TTC549 (cell line): ENCODE measurements around the gene CYRIA.

Experiments used
- FAIRE-seq: peaks from 2 replicates; lab custom pipeline; 2012; peaks lifted over from hg19 to GRCh38; lab: Jason Lieb, UNC

Gene CYRIA

DNA sequence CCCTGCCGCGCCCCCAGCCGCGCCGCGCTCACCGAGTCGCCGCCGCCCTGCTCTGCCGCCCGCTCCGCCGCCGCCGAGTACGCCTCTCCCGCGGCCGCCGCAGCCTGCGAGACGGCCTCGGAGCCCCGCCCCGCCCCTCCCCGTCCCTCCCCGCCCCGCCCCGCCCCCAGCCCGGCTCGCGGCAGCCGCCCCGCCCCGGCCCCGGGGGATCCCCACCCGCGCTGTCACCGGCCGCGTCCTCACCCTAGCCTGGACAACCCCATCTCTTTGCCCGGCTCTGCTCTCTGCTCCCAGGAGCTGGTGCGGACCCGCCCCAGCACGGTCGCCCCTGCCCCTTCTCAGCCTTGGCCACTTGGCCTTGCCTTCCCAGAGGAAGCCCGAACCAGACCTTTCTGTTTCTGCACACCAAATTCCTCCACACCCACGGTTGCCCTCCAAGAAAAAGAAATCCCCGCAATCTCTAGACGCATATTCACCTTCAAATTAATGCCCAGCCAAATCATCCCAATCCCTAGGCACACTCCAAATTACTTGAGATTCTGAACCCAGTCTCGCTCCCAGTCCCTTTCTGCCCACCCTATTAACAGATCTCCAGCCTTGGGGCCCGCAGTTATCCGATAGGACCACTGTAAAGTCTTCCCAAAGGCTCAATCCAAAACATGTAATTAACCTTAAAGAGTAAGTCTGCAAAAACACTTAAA is at the start of gene CYRIA:
Gene CYRIA, minus strand, starts transcription at position 87 of the 701 bp plus-strand sequence. CDS start 77,715 bp downstream, outside the sequence.
- no peak for FAIRE-seq

- no peak for FAIRE-seq
Measured at GRCh38 chr2:16713011-16713423, 47.4 kb upstream of the CYRIA start.

GRCh38 chr2:16709769-16710168 is 44.1 kb upstream of the CYRIA start:
- no peak for FAIRE-seq

- FAIRE-seq, result no peak
Measured at GRCh38 chr2:16708173-16708572, 42.5 kb upstream of the CYRIA start.

- FAIRE-seq, result no peak
Measured at GRCh38 chr2:16707014-16707623, 41.5 kb upstream of the CYRIA start.

DNA sequence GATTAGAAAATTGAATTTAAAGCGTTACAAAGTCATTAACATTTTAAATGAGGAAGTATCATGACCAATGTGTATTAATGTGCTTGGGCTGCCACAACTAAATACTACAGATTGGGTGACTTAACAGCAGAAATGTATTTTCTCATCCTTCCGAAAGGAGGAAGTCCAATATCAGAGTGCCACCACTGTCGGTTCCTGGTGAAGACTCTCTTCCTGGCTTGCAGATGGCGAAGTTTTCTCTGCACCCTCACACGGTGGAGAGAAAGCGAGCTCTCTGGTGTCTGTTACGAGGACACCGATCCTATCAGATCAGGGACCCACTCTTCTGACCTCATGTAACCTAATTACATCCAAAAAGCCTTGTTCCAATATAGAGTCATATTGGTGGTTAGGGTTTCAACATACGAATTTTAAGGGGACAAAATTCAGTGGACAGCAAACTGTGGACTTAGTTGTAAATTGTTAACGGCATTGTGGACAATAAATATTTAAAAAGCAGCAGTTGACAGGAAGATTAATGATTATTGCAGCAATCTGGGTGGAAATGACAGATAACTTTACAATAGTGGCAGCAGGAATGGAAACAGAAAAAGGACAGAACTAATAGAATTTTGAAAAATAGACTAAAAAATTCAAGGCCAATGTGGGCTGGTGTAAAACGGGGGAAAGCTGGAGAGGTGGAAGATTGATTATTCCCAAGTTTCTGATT is 35.1 kb upstream of the CYRIA start:
- no peak for FAIRE-seq

- FAIRE-seq, result no peak
Measured at GRCh38 chr2:16693854-16694253, 28.2 kb upstream of the CYRIA start.

- FAIRE-seq, result no peak
Measured at GRCh38 chr2:16691261-16691660, 25.6 kb upstream of the CYRIA start.

GRCh38 chr2:16687955-16688354 is 22.3 kb upstream of the CYRIA start:
- no peak for FAIRE-seq

GRCh38 chr2:16687222-16687621 is 21.6 kb upstream of the CYRIA start:
- no peak for FAIRE-seq

- FAIRE-seq, result no peak
Measured at GRCh38 chr2:16686641-16687040, 21.0 kb upstream of the CYRIA start.

DNA sequence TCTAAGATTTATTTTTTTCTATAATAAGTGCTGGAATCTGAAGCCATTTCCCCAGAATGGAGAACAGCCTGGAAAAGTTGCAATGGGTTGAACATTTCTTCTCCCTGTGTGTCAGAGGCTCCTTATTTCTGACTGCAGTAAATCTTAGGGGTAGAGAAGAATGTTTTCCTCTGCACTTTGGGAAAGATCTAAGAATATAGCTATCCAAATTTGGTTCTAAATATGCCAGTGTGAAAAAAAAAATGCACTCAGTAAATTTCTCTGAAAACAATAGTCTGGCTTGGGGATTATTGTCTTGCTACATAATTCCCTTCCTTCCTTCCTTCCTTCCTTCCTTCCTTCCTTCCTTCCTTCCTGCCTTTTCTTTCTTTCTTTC is 19.7 kb upstream of the CYRIA start:
- FAIRE-seq, result no peak

DNA sequence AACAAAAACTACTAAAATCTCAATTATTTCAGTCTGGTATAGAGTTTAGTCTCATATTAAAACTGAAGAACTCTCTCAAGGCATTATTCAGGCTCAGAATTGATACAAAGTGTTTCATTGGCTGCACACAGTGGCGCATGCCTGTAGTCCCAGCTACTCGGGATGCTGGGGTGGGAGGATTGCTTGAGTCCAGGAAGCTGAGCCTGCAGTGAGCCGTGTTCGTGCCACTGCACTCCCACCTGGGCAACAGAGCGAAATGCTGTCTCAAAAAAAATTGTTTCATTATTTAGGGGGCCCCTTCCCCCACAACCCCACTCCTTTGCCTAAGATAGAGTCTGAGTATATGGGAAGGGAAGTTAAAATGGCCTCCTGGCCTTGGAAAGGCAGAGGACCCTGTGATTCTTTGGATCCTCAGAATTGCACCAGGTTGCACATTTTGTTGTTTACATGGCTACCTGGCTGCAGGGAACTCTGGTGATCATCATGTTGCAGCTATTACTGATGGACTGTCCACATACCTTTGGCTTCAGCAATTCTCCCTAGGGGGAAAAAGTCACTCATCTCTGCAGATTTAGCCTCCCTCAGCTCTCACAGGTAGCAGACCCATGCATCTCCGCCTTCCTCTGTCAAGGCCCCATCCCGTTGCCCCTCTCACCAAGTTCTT is 19.2 kb upstream of the CYRIA start:
- FAIRE-seq, result no peak

- FAIRE-seq, result no peak
Measured at GRCh38 chr2:16683576-16683975, 17.9 kb upstream of the CYRIA start.

DNA sequence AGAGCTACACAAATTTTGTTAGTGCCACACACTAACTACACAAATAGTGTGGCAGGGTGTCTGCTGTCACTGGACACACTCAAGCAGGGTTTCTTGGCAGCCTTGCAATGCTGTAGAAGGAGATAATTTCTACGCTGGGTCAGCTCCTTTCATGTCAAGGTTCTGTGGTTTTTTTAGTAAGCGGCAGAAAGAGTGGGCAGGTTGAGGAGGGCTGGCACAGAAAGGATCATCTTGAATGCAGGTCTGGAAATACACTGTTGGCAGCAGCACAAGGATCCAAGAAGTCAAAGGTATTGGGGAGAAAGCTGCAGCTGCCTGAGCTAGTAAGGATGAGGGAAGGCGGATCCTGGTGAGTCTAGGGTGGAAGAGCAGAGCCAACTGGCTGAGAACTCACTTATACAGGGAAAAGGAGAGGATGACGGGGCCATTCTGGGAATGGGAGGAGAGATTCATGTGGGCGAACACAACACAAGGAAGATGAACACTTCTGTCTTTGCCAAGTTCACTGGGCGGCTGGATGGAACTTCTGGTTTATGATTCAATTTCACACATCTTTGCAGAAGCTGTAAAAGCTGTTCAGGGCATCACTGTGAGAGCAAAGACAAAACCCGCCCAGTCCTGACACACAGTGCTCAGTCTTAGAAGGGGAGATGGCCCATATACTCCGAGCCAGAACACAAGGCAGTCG is 16.9 kb upstream of the CYRIA start:
- no peak for FAIRE-seq

DNA sequence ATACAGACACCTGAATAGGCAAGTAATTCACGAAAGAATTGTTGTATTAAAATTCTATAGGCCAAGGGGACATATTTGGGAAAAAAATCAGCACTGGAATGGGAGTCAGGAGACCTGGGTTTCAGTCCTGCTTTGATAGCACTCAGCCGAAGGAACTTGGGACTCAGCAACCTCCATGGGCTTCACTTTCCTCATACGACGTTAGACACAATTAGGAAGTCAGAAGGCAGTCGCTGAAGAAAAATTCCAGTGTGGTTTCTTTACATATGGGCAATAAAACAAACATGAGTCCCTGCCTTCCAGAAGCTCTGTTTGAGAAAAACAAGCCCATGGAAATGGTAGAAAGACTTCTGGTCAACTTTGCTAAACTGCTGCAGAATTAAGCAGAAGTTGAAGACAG is 15.1 kb upstream of the CYRIA start:
- FAIRE-seq, result no peak

- FAIRE-seq, result no peak
Measured at GRCh38 chr2:16680304-16680703, 14.7 kb upstream of the CYRIA start.

- no peak for FAIRE-seq
Measured at GRCh38 chr2:16678964-16679363, 13.3 kb upstream of the CYRIA start.

- no peak for FAIRE-seq
Measured at GRCh38 chr2:16677875-16678274, 12.2 kb upstream of the CYRIA start.

DNA sequence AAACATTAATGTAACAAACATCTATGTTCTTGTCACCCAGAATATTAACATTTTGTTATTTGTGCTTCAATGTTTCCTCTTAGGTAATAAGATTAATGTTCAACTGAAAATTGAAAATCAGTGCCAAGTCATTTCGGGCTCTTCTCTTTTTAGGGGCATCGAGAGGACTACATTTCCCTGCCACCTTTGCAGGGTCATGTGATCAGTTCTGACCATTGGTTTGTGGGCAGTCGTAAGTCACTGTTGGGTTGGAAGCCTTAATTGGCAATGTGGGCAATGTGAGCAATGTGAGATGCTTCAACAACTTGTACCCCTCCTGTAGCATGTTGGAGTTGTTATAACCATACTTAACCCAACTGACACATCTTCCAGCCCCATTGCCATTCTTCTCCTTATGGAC is 10.1 kb upstream of the CYRIA start:
- FAIRE-seq, result no peak

DNA sequence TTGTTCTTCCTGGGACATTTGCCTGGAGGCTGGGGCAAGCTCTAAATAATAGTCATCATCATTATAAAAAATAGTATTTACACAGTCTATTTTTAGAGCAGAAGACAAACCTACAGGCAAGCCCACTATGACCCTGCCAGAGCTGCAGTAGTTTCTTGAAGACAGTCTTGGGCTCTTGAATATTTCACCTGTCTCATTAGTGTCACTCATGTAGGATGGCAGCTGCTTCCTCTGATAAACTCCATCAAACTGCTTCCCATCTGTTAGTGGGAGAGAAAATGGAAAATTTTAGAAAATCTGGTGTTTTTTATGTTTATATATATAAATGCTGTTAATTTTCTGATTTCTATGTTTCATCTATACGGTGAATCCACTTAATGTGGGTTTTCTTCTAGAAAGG is 8.5 kb upstream of the CYRIA start:
- no peak for FAIRE-seq

GRCh38 chr2:16671760-16672159 is 6.1 kb upstream of the CYRIA start:
- FAIRE-seq, result no peak

DNA sequence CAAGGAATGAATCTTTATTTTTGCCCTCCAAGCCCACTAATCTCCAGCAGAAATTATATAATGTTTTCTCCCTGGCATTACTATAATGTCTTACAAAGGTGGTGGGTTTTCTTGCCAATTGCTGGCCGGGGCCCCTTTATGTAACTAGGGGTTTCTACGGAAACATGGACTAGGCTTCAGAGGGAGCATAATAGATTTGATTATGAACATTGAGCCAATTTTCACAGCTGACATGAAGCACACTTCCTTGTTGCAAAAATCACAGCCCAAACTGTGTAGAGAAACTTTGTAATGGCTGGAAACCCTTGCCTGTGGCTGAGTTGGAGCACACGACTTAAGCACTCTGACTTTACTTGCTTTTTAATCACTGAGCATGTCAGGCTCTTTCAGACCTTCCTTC is 3.8 kb upstream of the CYRIA start:
- FAIRE-seq, result no peak
